ENCODE data around the gene THBS1.
A peak's percentile ranks its signal among the peaks of the same experiment; 100 is the strongest.

THBS1 gene

GRCh38 chr15:39589815-39590644 lies 9.2 kb downstream of the THBS1 start:
- no peak for FAIRE-seq

GRCh38 chr15:39591141-39591895 lies 10.4 kb downstream of the THBS1 start:
- FAIRE-seq = no peak

GRCh38 chr15:39591896-39592315 lies 11.0 kb downstream of the THBS1 start:
- peak; percentile 45 for FAIRE-seq

GRCh38 chr15:39592500-39592899 lies 11.6 kb downstream of the THBS1 start:
- FAIRE-seq = no peak

GRCh38 chr15:39593071-39593655 lies 12.3 kb downstream of the THBS1 start:
- FAIRE-seq = no peak

- no peak for FAIRE-seq
These were observed 13.0 kb downstream of the THBS1 start for GRCh38 chr15:39593656-39594445.

- FAIRE-seq = no peak
These were observed 13.8 kb downstream of the THBS1 start for GRCh38 chr15:39594446-39595337.

- FAIRE-seq = no peak
These were observed 14.7 kb downstream of the THBS1 start for GRCh38 chr15:39595338-39596221.

- no peak for FAIRE-seq
These were observed 15.6 kb downstream of the THBS1 start for GRCh38 chr15:39596358-39597051.

- no peak for FAIRE-seq
These were observed 16.5 kb downstream of the THBS1 start for GRCh38 chr15:39597336-39597735.

- peak; percentile 54 for FAIRE-seq
These were observed 16.9 kb downstream of the THBS1 start for GRCh38 chr15:39597751-39598185.

- no peak for FAIRE-seq
These were observed 17.4 kb downstream of the THBS1 start for GRCh38 chr15:39598186-39598850.

- no peak for FAIRE-seq
These were observed 18.3 kb downstream of the THBS1 start for GRCh38 chr15:39598958-39599845.

- no peak for FAIRE-seq
These were observed 19.0 kb downstream of the THBS1 start for GRCh38 chr15:39599871-39600270.

- FAIRE-seq = no peak
These were observed 21.3 kb downstream of the THBS1 start for GRCh38 chr15:39602143-39602542.

- FAIRE-seq = no peak
These were observed 24.3 kb downstream of the THBS1 start for GRCh38 chr15:39605146-39605545.

- no peak for FAIRE-seq
These were observed 27.6 kb downstream of the THBS1 start for GRCh38 chr15:39608185-39609139.
